Chondrocyte (in vitro differentiated cells): ENCODE data around the gene PDZRN4. TPM values are rescaled to one million over a fixed set of nuclear protein-coding genes. Genes with fewer than 3 reads are reported as not detected.

Source experiments
- DNase-seq: peaks from one replicate; pipeline ENCODE4 v3.0.0; 2021; ENCODE audit warnings: mixed read lengths, low spot score
- H3K27ac Mint-ChIP-seq: one replicate; pipeline ENCODE4 v1.8.0; 2021; ENCODE audit warnings: mild to moderate bottlenecking, moderate library complexity, mixed read lengths; ENCODE audit not compliant: unreplicated experiment
- H3K27me3 Mint-ChIP-seq: 2 replicates; pipeline ENCODE4 v1.8.0; 2021; ENCODE audit warnings: low read depth, mixed read lengths
- H3K36me3 Mint-ChIP-seq: 2 replicates; pipeline ENCODE4 v1.8.0; 2021; ENCODE audit warnings: low read depth, mixed read lengths
- H3K4me1 Mint-ChIP-seq: 2 replicates; pipeline ENCODE4 v1.8.0; 2021; ENCODE audit warnings: low read depth, mild to moderate bottlenecking, mixed read lengths
- H3K4me3 Mint-ChIP-seq: one replicate; pipeline ENCODE4 v1.8.0; 2021; ENCODE audit warnings: mild to moderate bottlenecking, moderate library complexity, mixed read lengths; ENCODE audit not compliant: unreplicated experiment
- H3K9me3 Mint-ChIP-seq: 2 replicates; pipeline ENCODE4 v1.8.0; 2021; ENCODE audit warnings: low read depth, mixed read lengths
- total RNA-seq: library from RNA; stranded (reverse); gene quantifications from 3 replicates; pipeline ENCODE4 v1.2.1, GENCODE V29; 2021
- TF ChIP-seq, protein P1 (sequence below): fragments of 200-600 bp; sonication (generic); IDR thresholded peaks from 2 replicates; pipeline ENCODE4 v1.5.0; 2021; ENCODE audit warnings: antibody characterized with exemption, mild to moderate bottlenecking, moderate library complexity

Gene PDZRN4
- total RNA-seq, 1 donor from 2014 or later, result 0.25 TPM

DNA sequence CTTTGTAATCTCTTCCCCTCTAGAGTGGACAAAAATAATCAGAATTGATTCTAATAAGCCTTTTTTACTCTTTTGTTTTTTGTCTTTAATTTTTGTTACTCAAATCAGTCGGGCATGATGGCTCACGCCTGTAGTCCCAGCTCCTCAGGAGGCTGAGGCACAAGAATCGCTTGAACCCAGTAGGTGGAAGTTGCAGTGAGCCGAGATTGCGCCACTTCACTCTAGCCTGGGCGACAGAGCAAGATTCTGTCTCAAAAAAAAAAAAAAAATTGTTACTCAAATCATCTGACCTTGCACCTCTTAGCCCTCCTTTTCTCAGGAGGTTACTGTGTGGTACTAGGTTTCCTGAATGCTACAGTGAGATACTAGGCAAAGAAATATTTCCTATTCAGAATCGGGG lies 280.6 kb downstream of the PDZRN4 start:
- Mint-ChIP-seq H3K27me3 (peaks cover 2% of the 10 kb centered on the region), H3K4me3 (no peak overlapping the region), H3K9me3 (no peaks in the 10 kb centered on the region), H3K4me1 (peaks cover 3% of the 10 kb centered on the region), H3K27ac (no peak overlapping the region), H3K36me3 (no peaks in the 10 kb centered on the region)
- no peak for DNase-seq
- TF ChIP-seq, protein P1, sequence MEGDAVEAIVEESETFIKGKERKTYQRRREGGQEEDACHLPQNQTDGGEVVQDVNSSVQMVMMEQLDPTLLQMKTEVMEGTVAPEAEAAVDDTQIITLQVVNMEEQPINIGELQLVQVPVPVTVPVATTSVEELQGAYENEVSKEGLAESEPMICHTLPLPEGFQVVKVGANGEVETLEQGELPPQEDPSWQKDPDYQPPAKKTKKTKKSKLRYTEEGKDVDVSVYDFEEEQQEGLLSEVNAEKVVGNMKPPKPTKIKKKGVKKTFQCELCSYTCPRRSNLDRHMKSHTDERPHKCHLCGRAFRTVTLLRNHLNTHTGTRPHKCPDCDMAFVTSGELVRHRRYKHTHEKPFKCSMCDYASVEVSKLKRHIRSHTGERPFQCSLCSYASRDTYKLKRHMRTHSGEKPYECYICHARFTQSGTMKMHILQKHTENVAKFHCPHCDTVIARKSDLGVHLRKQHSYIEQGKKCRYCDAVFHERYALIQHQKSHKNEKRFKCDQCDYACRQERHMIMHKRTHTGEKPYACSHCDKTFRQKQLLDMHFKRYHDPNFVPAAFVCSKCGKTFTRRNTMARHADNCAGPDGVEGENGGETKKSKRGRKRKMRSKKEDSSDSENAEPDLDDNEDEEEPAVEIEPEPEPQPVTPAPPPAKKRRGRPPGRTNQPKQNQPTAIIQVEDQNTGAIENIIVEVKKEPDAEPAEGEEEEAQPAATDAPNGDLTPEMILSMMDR, result no peak

DNA sequence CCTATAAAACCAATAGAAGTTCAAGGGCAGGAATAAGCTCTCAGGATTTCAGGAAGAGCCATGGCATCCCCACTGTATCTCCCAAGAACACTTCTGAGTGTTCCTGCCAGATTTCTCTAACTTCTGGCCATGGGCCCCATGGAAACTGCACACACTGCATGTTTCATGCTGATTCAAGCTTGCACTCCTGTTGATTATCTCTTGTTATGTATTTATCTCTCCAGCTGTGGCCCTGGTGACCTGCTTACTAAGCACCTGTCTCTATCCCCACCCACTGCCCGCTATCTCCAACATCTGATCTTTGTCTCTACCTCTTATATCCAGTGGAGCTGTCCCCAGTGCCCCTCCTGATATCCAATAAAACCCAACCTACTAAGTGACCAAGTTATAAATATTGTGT lies 285.3 kb downstream of the PDZRN4 start:
- H3K4me1 Mint-ChIP-seq, result no peaks in the 10 kb centered on the region
- no peak for DNase-seq
- no peaks in the 10 kb centered on the region for H3K36me3 Mint-ChIP-seq
- no peak overlapping the region for H3K27ac Mint-ChIP-seq
- TF ChIP-seq, protein P1, result no peak
- no peaks in the 10 kb centered on the region for H3K9me3 Mint-ChIP-seq
- H3K4me3 Mint-ChIP-seq, result no peak overlapping the region
- peaks cover 2% of the 10 kb centered on the region for H3K27me3 Mint-ChIP-seq

DNA sequence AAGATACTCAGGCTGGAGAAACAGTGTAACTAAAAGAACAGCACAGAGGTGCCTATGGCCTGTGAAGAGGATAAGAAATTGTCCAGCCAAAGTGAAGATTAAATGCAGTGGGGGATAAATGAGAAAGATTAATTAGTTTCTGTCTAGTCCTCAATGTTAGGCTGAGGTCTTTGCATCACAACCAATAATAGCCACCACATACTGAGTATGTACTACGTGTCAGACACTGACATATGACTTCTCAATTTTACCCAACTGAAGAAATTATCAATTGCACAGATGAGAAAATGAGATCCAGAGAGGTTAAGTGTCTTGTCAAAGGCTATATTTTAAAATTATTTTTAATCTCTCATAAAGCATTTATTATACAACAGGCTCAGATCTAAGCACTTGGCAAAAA lies 285.9 kb downstream of the PDZRN4 start:
- H3K4me1 Mint-ChIP-seq, result no peaks in the 10 kb centered on the region
- peaks cover 2% of the 10 kb centered on the region for H3K27me3 Mint-ChIP-seq
- TF ChIP-seq, protein P1, result no peak
- DNase-seq, result no peak
- H3K27ac Mint-ChIP-seq, result no peak overlapping the region
- H3K9me3 Mint-ChIP-seq, result no peaks in the 10 kb centered on the region
- no peak overlapping the region for H3K4me3 Mint-ChIP-seq
- H3K36me3 Mint-ChIP-seq, result no peaks in the 10 kb centered on the region

DNA sequence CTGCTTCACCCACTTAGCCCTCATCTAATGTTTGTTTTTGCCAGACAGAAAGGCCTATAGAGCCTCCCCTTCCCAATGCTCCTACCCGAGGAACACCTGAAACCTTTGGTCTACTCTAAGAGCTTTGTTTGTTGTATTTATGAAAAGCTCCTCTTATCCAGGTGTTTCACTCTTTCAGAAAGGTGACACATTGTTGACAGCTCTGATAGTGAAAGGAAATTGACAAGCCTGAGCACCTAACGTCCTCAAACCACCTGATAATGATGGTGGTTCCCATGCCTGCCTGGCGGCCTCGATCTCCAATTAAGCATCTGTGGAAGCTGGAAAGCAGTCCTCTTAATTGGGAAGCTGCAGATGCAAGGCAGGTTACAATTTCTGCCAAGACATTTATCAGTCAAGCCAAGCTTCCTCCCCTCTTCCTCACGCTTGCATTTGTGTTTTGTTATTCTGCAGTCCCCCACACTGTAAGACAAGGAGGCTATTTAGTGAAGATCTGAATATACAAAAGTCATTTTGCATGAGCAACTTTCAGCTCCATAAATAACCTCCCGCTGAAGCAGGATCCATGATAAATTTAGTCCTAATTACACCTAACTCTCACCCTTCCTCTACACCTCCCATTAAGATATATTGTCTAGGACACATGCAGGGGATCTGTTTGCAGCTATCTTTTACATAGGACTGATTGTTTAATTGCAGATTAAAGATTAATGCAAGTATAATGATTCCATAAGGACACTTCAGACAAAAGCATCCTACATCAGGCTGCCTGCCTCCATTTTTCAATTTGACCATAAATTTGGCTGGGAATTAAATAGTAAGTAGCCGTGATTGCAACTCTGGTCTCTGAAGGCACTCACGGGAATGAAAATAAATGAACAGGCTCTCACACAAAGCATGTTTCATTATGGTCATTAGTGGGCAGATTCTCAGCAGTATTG lies 288.6 kb downstream of the PDZRN4 start:
- Mint-ChIP-seq H3K4me1 (no peaks in the 10 kb centered on the region), H3K27me3 (peaks cover 2% of the 10 kb centered on the region), H3K9me3 (no peaks in the 10 kb centered on the region), H3K36me3 (no peaks in the 10 kb centered on the region), H3K27ac (no peak overlapping the region), H3K4me3 (no peak overlapping the region)
- DNase-seq, result no peak
- TF ChIP-seq, protein P1, result no peak

DNA sequence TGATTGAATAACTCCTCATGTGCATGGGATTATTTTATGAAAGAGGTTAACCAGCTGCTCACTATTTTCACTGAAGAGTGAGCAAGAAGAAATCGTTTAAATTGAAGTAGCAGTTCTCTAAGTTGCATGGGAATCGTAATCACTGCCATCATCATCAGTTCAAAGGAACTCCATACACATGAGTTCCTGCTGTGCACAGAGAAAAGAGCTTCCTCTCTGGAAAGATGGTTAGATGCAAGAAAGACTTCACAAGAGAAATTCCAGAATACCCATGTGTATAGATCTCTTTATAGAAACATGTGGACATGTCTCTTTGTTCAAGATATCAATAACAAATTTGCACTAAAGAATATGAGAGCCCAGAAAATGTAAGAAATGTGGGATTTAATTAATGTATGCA lies 291.3 kb downstream of the PDZRN4 start:
- Mint-ChIP-seq H3K27ac (no peak overlapping the region), H3K27me3 (peaks cover 2% of the 10 kb centered on the region), H3K4me1 (no peaks in the 10 kb centered on the region), H3K36me3 (no peaks in the 10 kb centered on the region), H3K4me3 (no peak overlapping the region), H3K9me3 (peaks cover 6% of the 10 kb centered on the region)
- TF ChIP-seq, protein P1, result no peak
- no peak for DNase-seq
